Measurements from ENCODE around the gene NCBP2. TPM values are rescaled to one million over a fixed set of nuclear protein-coding genes. Genes with fewer than 3 reads are reported as not detected.

Gene NCBP2
- total RNA-seq, 3 donors from 2014 or later, result 48.0 to 57.3 (median 55.0) TPM

- ATAC-seq (no peak), DNase-seq (no peak)
- no peak for TF ChIP-seq CTCF (IDR thresholded peaks at IDR 0.05)
- Histone ChIP-seq H3K4me3 (no peak overlapping the region), H3K4me1 (ENCODE audit: low read depth) (peaks cover 8% of the 10 kb centered on the region), H3K9me3 (no peaks in the 10 kb centered on the region), H3K36me3 (ENCODE audit: low read depth) (peaks cover 5% of the 10 kb centered on the region)
- intact Hi-C loops (cut with DNase I, micrococcal nuclease), result no loop called here
These were observed 6.0 kb downstream of the NCBP2 start for GRCh38 chr3:196936288-196936687.

GRCh38 chr3:196932600-196932999 lies 9.7 kb downstream of the NCBP2 start:
- DNase-seq (no peak), ATAC-seq (no peak)
- TF ChIP-seq CTCF (IDR thresholded peaks at IDR 0.05), result no peak
- Histone ChIP-seq H3K4me3 (no peak overlapping the region), H3K4me1 (ENCODE audit: low read depth) (no peaks in the 10 kb centered on the region), H3K9me3 (no peaks in the 10 kb centered on the region), H3K36me3 (ENCODE audit: low read depth) (no peaks in the 10 kb centered on the region)
- intact Hi-C loops (cut with DNase I, micrococcal nuclease), result no loop called here

- Histone ChIP-seq H3K4me1 (ENCODE audit: low read depth) (no peaks in the 10 kb centered on the region), H3K9me3 (no peaks in the 10 kb centered on the region), H3K4me3 (no peak overlapping the region), H3K36me3 (ENCODE audit: low read depth) (no peaks in the 10 kb centered on the region)
- no peak for DNase-seq
- TF ChIP-seq CTCF (IDR thresholded peaks at IDR 0.05), result no peak
- intact Hi-C loops (cut with DNase I, micrococcal nuclease), result no loop called here
- peak; percentile 11 for ATAC-seq
These were observed 10.3 kb downstream of the NCBP2 start for GRCh38 chr3:196931828-196932587.

GRCh38 chr3:196931157-196931556 lies 11.2 kb downstream of the NCBP2 start:
- intact Hi-C loops (cut with DNase I, micrococcal nuclease), result no loop called here
- DNase-seq (no peak), ATAC-seq (no peak)
- Histone ChIP-seq H3K4me3 (no peak overlapping the region), H3K4me1 (ENCODE audit: low read depth) (no peaks in the 10 kb centered on the region), H3K36me3 (ENCODE audit: low read depth) (no peaks in the 10 kb centered on the region), H3K9me3 (no peaks in the 10 kb centered on the region)
- no peak for TF ChIP-seq CTCF (IDR thresholded peaks at IDR 0.05)

GRCh38 chr3:196927571-196928453 lies 14.5 kb downstream of the NCBP2 start:
- intact Hi-C loops (cut with DNase I, micrococcal nuclease), result no loop called here
- no peak for ATAC-seq
- no peak for DNase-seq
- Histone ChIP-seq H3K36me3 (ENCODE audit: low read depth) (no peaks in the 10 kb centered on the region), H3K4me3 (no peak overlapping the region), H3K9me3 (no peaks in the 10 kb centered on the region), H3K4me1 (ENCODE audit: low read depth) (no peaks in the 10 kb centered on the region)
- TF ChIP-seq CTCF (IDR thresholded peaks at IDR 0.05), result no peak
